Right atrium auricular region (tissue), 2 donors: ENCODE results near the gene SPIC. TPM values are rescaled to one million over a fixed set of nuclear protein-coding genes. Genes with fewer than 3 reads are reported as not detected.

Source experiments
- DNase-seq: peaks from one replicate; pipeline ENCODE4 v3.0.0-alpha.2; 2019; ENCODE audit warnings: low spot score
- H3K27ac ChIP-seq, 2 donors: fragments of 200-600 bp; sonication (generic); 1 replicate in 1 of 2; 2 replicates in 1 of 2; pipeline ENCODE4 v1.5.1; 2016 to 2019
- H3K27me3 ChIP-seq, 2 donors: fragments of 200-600 bp; sonication (generic); one replicate each; pipeline versions ENCODE4 v1.5.1 to v1.6.0; 2017 to 2019
- H3K36me3 ChIP-seq: fragments of 200-600 bp; sonication (generic); one replicate; pipeline ENCODE4 v1.5.1; 2016
- H3K4me1 ChIP-seq, 2 donors: fragments of 200-600 bp; sonication (generic); one replicate each; pipeline versions ENCODE4 v1.5.1 to v1.6.0; 2017 to 2019
- H3K4me3 ChIP-seq, 2 donors: fragments of 200-600 bp; sonication (generic); 1 replicate in 1 of 2; 2 replicates in 1 of 2; pipeline ENCODE4 v1.5.1; 2017 to 2019; ENCODE audit warnings: mild to moderate bottlenecking in 1 of 2, moderate library complexity in 1 of 2
- H3K9me3 ChIP-seq, 2 donors: fragments of 200-600 bp; sonication (generic); one replicate each; pipeline ENCODE4 v1.5.1; 2019
- CTCF ChIP-seq, 2 donors: fragments of 200-600 bp; sonication (generic); IDR thresholded peaks; one replicate each; pipeline ENCODE4 v1.5.1; 2019; ENCODE audit warnings: antibody characterized with exemption in 2 of 2
- total RNA-seq, 2 donors: library from RNA; depleted of rRNA; stranded (reverse); fragments of >200 nt; gene quantifications; one replicate each; pipeline ENCODE4 v1.1.0, GENCODE V29; 2016

SPIC gene
- not detected for total RNA-seq

- TF ChIP-seq CTCF (IDR thresholded peaks at IDR 0.05): no peak
- H3K4me1 ChIP-seq: no peaks in the 10 kb centered on the region
- no peak within 1 kb of the TSS for H3K27ac ChIP-seq
- H3K36me3 ChIP-seq: no peaks in the 10 kb centered on the region
- H3K9me3 ChIP-seq: no peaks in the 10 kb centered on the region
- no peak for DNase-seq
- no peak within 1 kb of the TSS for H3K4me3 ChIP-seq
- H3K27me3 ChIP-seq: no peaks in the 10 kb centered on the region
Measured at GRCh38 chr12:101474711-101475386, at the start of gene SPIC. SPIC (plus strand) TSS chr12:101475336; CDS start chr12:101476905, 1,569 bp downstream.

GRCh38 chr12:101430456-101430855, 44.7 kb upstream of the SPIC start:
- H3K27ac ChIP-seq: no peak overlapping the region
- H3K27me3 ChIP-seq: no peaks in the 10 kb centered on the region
- no peaks in the 10 kb centered on the region for H3K4me1 ChIP-seq
- no peaks in the 10 kb centered on the region for H3K9me3 ChIP-seq
- no peaks in the 10 kb centered on the region for H3K36me3 ChIP-seq
- no peak for DNase-seq
- no peak overlapping the region for H3K4me3 ChIP-seq
- TF ChIP-seq CTCF (IDR thresholded peaks at IDR 0.05): no peak

- Histone ChIP-seq H3K4me1 (no peaks in the 10 kb centered on the region), H3K27me3 (no peaks in the 10 kb centered on the region), H3K4me3 (no peak overlapping the region), H3K36me3 (no peaks in the 10 kb centered on the region), H3K27ac (no peak overlapping the region), H3K9me3 (no peaks in the 10 kb centered on the region)
- TF ChIP-seq CTCF (IDR thresholded peaks at IDR 0.05): no peak
- DNase-seq: no peak
Measured at GRCh38 chr12:101436136-101436535, 39.0 kb upstream of the SPIC start.

- Histone ChIP-seq H3K9me3 (no peaks in the 10 kb centered on the region), H3K36me3 (no peaks in the 10 kb centered on the region), H3K27ac (no peak overlapping the region), H3K27me3 (no peaks in the 10 kb centered on the region), H3K4me3 (no peak overlapping the region), H3K4me1 (no peaks in the 10 kb centered on the region)
- TF ChIP-seq CTCF (IDR thresholded peaks at IDR 0.05): no peak
- DNase-seq: no peak
Measured at GRCh38 chr12:101439236-101439635, 35.9 kb upstream of the SPIC start.

GRCh38 chr12:101441461-101442224, 33.5 kb upstream of the SPIC start:
- Histone ChIP-seq H3K27me3 (no peaks in the 10 kb centered on the region), H3K4me1 (no peaks in the 10 kb centered on the region), H3K9me3 (no peaks in the 10 kb centered on the region), H3K36me3 (no peaks in the 10 kb centered on the region), H3K27ac (no peak overlapping the region), H3K4me3 (no peak overlapping the region)
- DNase-seq: no peak
- TF ChIP-seq CTCF (IDR thresholded peaks at IDR 0.05): no peak
